GM19467 (cell line): ENCODE measurements around the gene TYW1B.
"Not testable (repeated sequence)": the region's sequence is repeated elsewhere in the genome, so short reads cannot be mapped to it uniquely, and the experiment has no call there.

Experiments used
- ATAC-seq: cut with Tn5 transposase; IDR thresholded peaks from one replicate; pipeline ENCODE4 v1.9.1; 2021; ENCODE audit warnings: mild to moderate bottlenecking, moderate library complexity; ENCODE audit not compliant: unreplicated experiment

The TYW1B gene

GRCh38 chr7:72760602-72761001 lies 67.4 kb downstream of the TYW1B start:
- ATAC-seq: no peak

- ATAC-seq: no peak
Measured at GRCh38 chr7:72754312-72754711, 73.7 kb downstream of the TYW1B start.

GRCh38 chr7:72753781-72754180 lies 74.2 kb downstream of the TYW1B start:
- ATAC-seq: no peak

GRCh38 chr7:72753229-72753628 lies 74.8 kb downstream of the TYW1B start:
- not testable (repeated sequence) for ATAC-seq

- no peak for ATAC-seq
Measured at GRCh38 chr7:72751978-72752377, 76.0 kb downstream of the TYW1B start.

- no peak for ATAC-seq
Measured at GRCh38 chr7:72751378-72751777, 76.6 kb downstream of the TYW1B start.

- not testable (repeated sequence) for ATAC-seq
Measured at GRCh38 chr7:72748649-72749048, 79.4 kb downstream of the TYW1B start.

- ATAC-seq: not testable (repeated sequence)
Measured at GRCh38 chr7:72744244-72744926, 83.6 kb downstream of the TYW1B start.

GRCh38 chr7:72743801-72744200 lies 84.2 kb downstream of the TYW1B start:
- not testable (repeated sequence) for ATAC-seq

- ATAC-seq: not testable (repeated sequence)
Measured at GRCh38 chr7:72739716-72740115, 88.3 kb downstream of the TYW1B start.

GRCh38 chr7:72735855-72736254 lies 92.1 kb downstream of the TYW1B start:
- ATAC-seq: not testable (repeated sequence)

- ATAC-seq: not testable (repeated sequence)
Measured at GRCh38 chr7:72730815-72731214, 97.2 kb downstream of the TYW1B start.

- ATAC-seq: not testable (repeated sequence)
Measured at GRCh38 chr7:72730384-72730783, 97.6 kb downstream of the TYW1B start.

- not testable (repeated sequence) for ATAC-seq
Measured at GRCh38 chr7:72729130-72729529, 98.9 kb downstream of the TYW1B start.

GRCh38 chr7:72722694-72723093 lies 105.3 kb downstream of the TYW1B start:
- ATAC-seq: not testable (repeated sequence)

- not testable (repeated sequence) for ATAC-seq
Measured at GRCh38 chr7:72720890-72721289, 107.1 kb downstream of the TYW1B start.

GRCh38 chr7:72717252-72717774 lies 110.7 kb downstream of the TYW1B start:
- not testable (repeated sequence) for ATAC-seq

- ATAC-seq: not testable (repeated sequence)
Measured at GRCh38 chr7:72711927-72712326, 116.1 kb downstream of the TYW1B start.

- no peak for ATAC-seq
Measured at GRCh38 chr7:72710983-72711382, 117.0 kb downstream of the TYW1B start.

GRCh38 chr7:72709909-72710308 lies 118.1 kb downstream of the TYW1B start:
- no peak for ATAC-seq

- not testable (repeated sequence) for ATAC-seq
Measured at GRCh38 chr7:72708371-72709050, 119.5 kb downstream of the TYW1B start.

GRCh38 chr7:72706521-72706920 lies 121.5 kb downstream of the TYW1B start:
- no peak for ATAC-seq
